Choroid plexus epithelial cell (primary cell): ENCODE data around the gene MCM9.

Experiments
- DNase-seq: peaks from one replicate; pipeline ENCODE4 v3.0.0-alpha.2; 2010; ENCODE audit warnings: low read depth
- H3K4me3 ChIP-seq: 2 replicates; pipeline ENCODE4 v1.5.1; 2011; ENCODE audit warnings: low read depth, mild to moderate bottlenecking, control low read depth, low read length, moderate library complexity
- CTCF ChIP-seq: conservative IDR thresholded peaks from 2 replicates; pipeline ENCODE4 v1.5.1; 2011; ENCODE audit warnings: low read depth, mild to moderate bottlenecking, control low read depth, inconsistent platforms, low read length, moderate library complexity

The MCM9 gene

GRCh38 chr6:118892355-118892991 lies 42.5 kb downstream of the MCM9 start:
- H3K4me3 ChIP-seq = peak overlapping the region; percentile 86
- TF ChIP-seq CTCF = no peak
- peak; percentile 33 for DNase-seq

- DNase-seq = no peak
- no peak overlapping the region for H3K4me3 ChIP-seq
- no peak for TF ChIP-seq CTCF
Observed at GRCh38 chr6:118890997-118891790, 43.8 kb downstream of the MCM9 start.

GRCh38 chr6:118889163-118889562 lies 45.8 kb downstream of the MCM9 start:
- H3K4me3 ChIP-seq = no peak overlapping the region
- DNase-seq = no peak
- TF ChIP-seq CTCF = no peak

GRCh38 chr6:118886641-118887040 lies 48.3 kb downstream of the MCM9 start:
- DNase-seq = no peak
- no peak for TF ChIP-seq CTCF
- H3K4me3 ChIP-seq = no peak overlapping the region

GRCh38 chr6:118882314-118882905 lies 52.5 kb downstream of the MCM9 start:
- TF ChIP-seq CTCF = no peak
- H3K4me3 ChIP-seq = no peak overlapping the region
- DNase-seq = no peak

GRCh38 chr6:118881440-118882313 lies 53.3 kb downstream of the MCM9 start:
- H3K4me3 ChIP-seq = no peak overlapping the region
- DNase-seq = no peak
- no peak for TF ChIP-seq CTCF
